HEK293 (cell line): ENCODE results near the gene SORD.

Source experiments
- CTCF ChIA-PET: fragments of 350-600 bp; formaldehyde crosslinking; extraction: SDS; loops from one replicate; lab custom pipeline; 2021; ENCODE audit warnings: antibody characterized with exemption; lab: Yijun Ruan, JAX
- POLR2A ChIA-PET: fragments of 300-600 bp; formaldehyde crosslinking; extraction: SDS; loops from one replicate; lab custom pipeline; 2020; ENCODE audit warnings: antibody characterized with exemption, inconsistent platforms; lab: Yijun Ruan, JAX
- H3K27ac ChIP-seq: fragments of 200-500 bp; sonication (Bioruptor generic); 2 replicates; pipeline ENCODE4 v1.5.1; 2014; ENCODE audit warnings: low read depth, low read length, control low read depth, inconsistent platforms; ENCODE audit errors: extremely low read depth
- H3K36me3 ChIP-seq, 2 experiments: fragments of 200-500 bp in 1 of 2; sonication (Bioruptor generic) in 1 of 2; 1 replicate in 1 of 2; 2 replicates in 1 of 2; pipeline ENCODE4 v1.5.1; 2014 to 2017; ENCODE audit warnings: inconsistent platforms in 2 of 2, low read length in 2 of 2; ENCODE audit not compliant: control insufficient read depth in 2 of 2, insufficient read depth in 1 of 2
- H3K4me1 ChIP-seq: fragments of 200-500 bp; sonication (Bioruptor generic); 2 replicates; pipeline ENCODE4 v1.5.1; 2014; ENCODE audit warnings: mild to moderate bottlenecking, low read length, inconsistent platforms; ENCODE audit not compliant: control insufficient read depth, insufficient read depth
- H3K4me3 ChIP-seq: 2 replicates; pipeline ENCODE4 v1.5.1; 2011; ENCODE audit warnings: low read depth, mild to moderate bottlenecking, control low read depth, low read length, moderate library complexity
- H3K9me3 ChIP-seq: fragments of 200-500 bp; sonication (Bioruptor generic); 2 replicates; pipeline ENCODE4 v1.5.1; 2014; ENCODE audit warnings: low read depth, low read length, inconsistent platforms; ENCODE audit not compliant: control insufficient read depth, insufficient read depth
- BCL11B ChIP-seq: fragments of 450-650 bp; formaldehyde crosslinking; IDR thresholded peaks from 2 replicates; pipeline ENCODE4 v1.5.1; 2016; ENCODE audit warnings: low read depth, missing biosample characterization, missing genetic modification characterization
- GLI4 ChIP-seq: fragments of 450-650 bp; formaldehyde crosslinking; IDR thresholded peaks from 2 replicates; pipeline ENCODE4 v1.5.1; 2016; ENCODE audit warnings: missing biosample characterization, missing genetic modification characterization
- HOXA7 ChIP-seq: sonication (generic); formaldehyde crosslinking; IDR thresholded peaks from 2 replicates; pipeline ENCODE4 v1.8.1; 2022; ENCODE audit warnings: missing genetic modification reagents, borderline replicate concordance
- KLF1 ChIP-seq: fragments of 450-650 bp; formaldehyde crosslinking; IDR thresholded peaks from 2 replicates; pipeline ENCODE4 v1.5.1; 2016; ENCODE audit warnings: missing biosample characterization, missing genetic modification characterization
- MEIS1 ChIP-seq: sonication (generic); formaldehyde crosslinking; IDR thresholded peaks from 2 replicates; pipeline ENCODE4 v1.8.1; 2022; ENCODE audit warnings: missing genetic modification reagents, mild to moderate bottlenecking, borderline replicate concordance
- REPIN1 ChIP-seq: fragments of 450-650 bp; formaldehyde crosslinking; IDR thresholded peaks from 2 replicates; pipeline ENCODE4 v1.5.1; 2017; ENCODE audit warnings: missing biosample characterization, missing genetic modification characterization, low read depth
- ZFP69B ChIP-seq: fragments of 450-650 bp; formaldehyde crosslinking; IDR thresholded peaks from 2 replicates; pipeline ENCODE4 v1.5.1; 2016; ENCODE audit warnings: missing biosample characterization, missing genetic modification characterization
- ZIC2 ChIP-seq: fragments of 450-650 bp; formaldehyde crosslinking; IDR thresholded peaks from 2 replicates; pipeline ENCODE4 v1.5.1; 2016; ENCODE audit warnings: missing biosample characterization, missing genetic modification characterization
- ZNF112 ChIP-seq: fragments of 450-650 bp; formaldehyde crosslinking; IDR thresholded peaks from 2 replicates; pipeline ENCODE4 v1.5.0; 2017; ENCODE audit warnings: missing biosample characterization, missing genetic modification characterization
- ZNF211 ChIP-seq: fragments of 450-650 bp; formaldehyde crosslinking; IDR thresholded peaks from 2 replicates; pipeline ENCODE4 v1.5.1; 2016; ENCODE audit warnings: low read depth, missing biosample characterization, missing genetic modification characterization
- ZNF26 ChIP-seq: fragments of 450-650 bp; formaldehyde crosslinking; IDR thresholded peaks from 2 replicates; pipeline ENCODE4 v1.5.1; 2016; ENCODE audit warnings: missing biosample characterization, missing genetic modification characterization
- ZNF280D ChIP-seq: fragments of 450-650 bp; formaldehyde crosslinking; IDR thresholded peaks from 2 replicates; pipeline ENCODE4 v1.5.1; 2016; ENCODE audit warnings: missing biosample characterization, missing genetic modification characterization
- ZNF324 ChIP-seq: fragments of 450-650 bp; formaldehyde crosslinking; IDR thresholded peaks from 2 replicates; pipeline ENCODE4 v1.5.1; 2016; ENCODE audit warnings: missing biosample characterization, missing genetic modification characterization
- ZNF426 ChIP-seq: fragments of 450-650 bp; formaldehyde crosslinking; IDR thresholded peaks from 2 replicates; pipeline ENCODE4 v1.5.1; 2017; ENCODE audit warnings: missing biosample characterization, missing genetic modification characterization, mild to moderate bottlenecking, inconsistent platforms, moderate library complexity
- ZNF501 ChIP-seq: fragments of 450-650 bp; formaldehyde crosslinking; IDR thresholded peaks from 2 replicates; pipeline ENCODE4 v1.5.1; 2016; ENCODE audit warnings: missing biosample characterization, missing genetic modification characterization
- ZNF518A ChIP-seq: fragments of 450-650 bp; formaldehyde crosslinking; conservative IDR thresholded peaks from 2 replicates; pipeline ENCODE4 v1.5.1; 2016; ENCODE audit warnings: low read depth, missing biosample characterization, missing genetic modification characterization
- ZNF544 ChIP-seq: fragments of 450-650 bp; formaldehyde crosslinking; IDR thresholded peaks from 2 replicates; pipeline ENCODE4 v1.5.0; 2017; ENCODE audit warnings: missing biosample characterization, missing genetic modification characterization
- ZNF558 ChIP-seq: fragments of 450-650 bp; formaldehyde crosslinking; IDR thresholded peaks from 2 replicates; pipeline ENCODE4 v1.5.1; 2016; ENCODE audit warnings: missing biosample characterization, missing genetic modification characterization

Gene SORD

GRCh38 chr15:45121706-45122417 lies 98.9 kb downstream of the SORD start:
- ChIA-PET CTCF (interaction anchor here (0.6 to 2.1 kb wide), 4 partner anchors 41 to 336 kb away, joined by 3 to 9 read pairs (median 4); no protein-coding TSS in a partner anchor), POLR2A (no interaction called here)
- Histone ChIP-seq H3K4me1 (no peaks in the 10 kb centered on the region), H3K36me3 (no peaks in the 10 kb centered on the region), H3K4me3 (no peak overlapping the region), H3K27ac (no peak overlapping the region), H3K9me3 (no peaks in the 10 kb centered on the region)
- TF ChIP-seq ZNF280D (tag by site-specific recombination) (no peak), HOXA7 (CRISPR knock-in tag) (no peak), BCL11B (tag by site-specific recombination) (no peak), MEIS1 (CRISPR knock-in tag) (no peak), ZNF518A (tag by site-specific recombination) (no peak), ZFP69B (tag by site-specific recombination) (no peak), REPIN1 (tag by site-specific recombination) (no peak), ZNF426 (tag by site-specific recombination) (no peak), ZIC2 (tag by site-specific recombination) (no peak), ZNF558 (tag by site-specific recombination) (no peak), GLI4 (no peak), ZNF324 (no peak), ZNF501 (no peak), ZNF112 (tag by site-specific recombination) (no peak), ZNF26 (tag by site-specific recombination) (no peak), KLF1 (tag by site-specific recombination) (no peak), ZNF211 (tag by site-specific recombination) (no peak), ZNF544 (no peak)
